ENCODE results near the gene ARHGAP6. TPM values are rescaled to one million over a fixed set of nuclear protein-coding genes. Genes with fewer than 3 reads are reported as not detected.

ARHGAP6 gene
- total and polyA plus RNA-seq, 4 donors = 6.0 to 18.2 (median 12.3) TPM

DNA sequence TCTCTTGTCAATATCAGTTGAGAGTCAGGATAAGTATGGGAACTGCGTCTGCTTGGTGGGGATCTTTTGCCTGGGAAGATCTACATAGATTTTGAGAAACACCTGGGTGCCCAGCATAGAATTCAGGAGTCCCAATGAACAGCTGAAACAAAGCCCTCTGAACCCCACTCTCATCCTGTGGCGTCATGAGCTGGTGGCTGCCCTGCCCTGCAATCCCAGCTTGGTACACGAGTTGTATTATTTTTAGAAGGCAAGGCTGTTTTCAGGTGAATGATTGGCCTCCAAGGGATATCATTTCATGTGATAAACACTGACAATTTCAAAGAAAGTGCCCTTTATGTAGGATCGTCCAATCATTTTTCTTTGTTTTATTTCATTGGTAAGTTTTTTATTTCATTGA, 493.8 kb downstream of the ARHGAP6 start:
- Histone ChIP-seq H3K27ac (ENCODE audit: low read depth in 1 of 2, low read length in 1 of 2) (no peak overlapping the region), H3K27me3 (ENCODE audit: control insufficient read depth in 3 of 3, insufficient read depth in 3 of 3, low read length in 2 of 3) (peaks cover 0 to 39% (median 15%) of the 10 kb centered on the region in 3 donors), H3K36me3 (ENCODE audit: control insufficient read depth in 4 of 4, insufficient read depth in 4 of 4, low read length in 4 of 4) (no peaks in the 10 kb centered on the region), H3K9me3 (ENCODE audit: control insufficient read depth in 4 of 4, insufficient read depth in 3 of 4, low read length in 3 of 4) (peaks cover 0 to 4% (median 0%) of the 10 kb centered on the region in 4 donors), H3K9ac (ENCODE audit: insufficient read depth in 1 of 2, low read length in 2 of 2) (no peak overlapping the region), H3K4me1 (ENCODE audit: control insufficient read depth in 5 of 5, insufficient read depth in 5 of 5, low read length in 5 of 5) (no peaks in the 10 kb centered on the region), H3K4me3 (no peak overlapping the region)
- DNase-seq (no peak), ATAC-seq (ENCODE audit: insufficient read depth, low FRiP score) (no peak)
- TF ChIP-seq, protein P1, sequence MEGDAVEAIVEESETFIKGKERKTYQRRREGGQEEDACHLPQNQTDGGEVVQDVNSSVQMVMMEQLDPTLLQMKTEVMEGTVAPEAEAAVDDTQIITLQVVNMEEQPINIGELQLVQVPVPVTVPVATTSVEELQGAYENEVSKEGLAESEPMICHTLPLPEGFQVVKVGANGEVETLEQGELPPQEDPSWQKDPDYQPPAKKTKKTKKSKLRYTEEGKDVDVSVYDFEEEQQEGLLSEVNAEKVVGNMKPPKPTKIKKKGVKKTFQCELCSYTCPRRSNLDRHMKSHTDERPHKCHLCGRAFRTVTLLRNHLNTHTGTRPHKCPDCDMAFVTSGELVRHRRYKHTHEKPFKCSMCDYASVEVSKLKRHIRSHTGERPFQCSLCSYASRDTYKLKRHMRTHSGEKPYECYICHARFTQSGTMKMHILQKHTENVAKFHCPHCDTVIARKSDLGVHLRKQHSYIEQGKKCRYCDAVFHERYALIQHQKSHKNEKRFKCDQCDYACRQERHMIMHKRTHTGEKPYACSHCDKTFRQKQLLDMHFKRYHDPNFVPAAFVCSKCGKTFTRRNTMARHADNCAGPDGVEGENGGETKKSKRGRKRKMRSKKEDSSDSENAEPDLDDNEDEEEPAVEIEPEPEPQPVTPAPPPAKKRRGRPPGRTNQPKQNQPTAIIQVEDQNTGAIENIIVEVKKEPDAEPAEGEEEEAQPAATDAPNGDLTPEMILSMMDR (IDR thresholded peaks at IDR 0.05; ENCODE audit: control extremely low read depth, extremely low read depth) = no peak
- WGBS, 2 donors = 61 to 96% methylated on average over 4 of the region's 4 CpGs

DNA sequence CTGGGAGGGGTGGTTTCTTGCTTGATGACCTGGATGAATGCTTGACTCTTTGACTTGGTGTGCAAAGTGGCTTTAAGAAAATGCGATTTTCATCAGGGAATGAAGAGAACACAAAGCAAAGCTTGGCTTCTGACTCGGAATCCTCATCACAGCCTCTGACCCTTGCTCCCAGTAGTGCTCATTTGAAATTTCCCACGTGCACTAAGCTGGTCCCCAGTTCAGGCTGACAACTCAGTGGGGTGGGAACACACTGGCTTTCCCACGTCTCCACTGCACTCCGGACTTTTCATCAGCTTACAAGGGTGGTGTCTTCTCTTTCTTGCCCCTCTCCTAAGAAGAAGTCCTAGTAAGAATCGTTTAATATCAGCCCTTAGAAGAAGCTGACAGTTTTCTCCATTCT, 501.3 kb downstream of the ARHGAP6 start:
- Histone ChIP-seq H3K27ac (ENCODE audit: low read depth in 1 of 2, low read length in 1 of 2) (no peak overlapping the region), H3K9ac (ENCODE audit: insufficient read depth in 1 of 2, low read length in 2 of 2) (no peak overlapping the region), H3K27me3 (ENCODE audit: control insufficient read depth in 3 of 3, insufficient read depth in 3 of 3, low read length in 2 of 3) (peaks cover 0 to 39% (median 15%) of the 10 kb centered on the region in 3 donors), H3K4me3 (no peak overlapping the region), H3K9me3 (ENCODE audit: control insufficient read depth in 4 of 4, insufficient read depth in 3 of 4, low read length in 3 of 4) (peaks cover 0 to 1% (median 0%) of the 10 kb centered on the region in 4 donors), H3K36me3 (ENCODE audit: control insufficient read depth in 4 of 4, insufficient read depth in 4 of 4, low read length in 4 of 4) (no peaks in the 10 kb centered on the region), H3K4me1 (ENCODE audit: control insufficient read depth in 5 of 5, insufficient read depth in 5 of 5, low read length in 5 of 5) (no peaks in the 10 kb centered on the region)
- ATAC-seq (ENCODE audit: insufficient read depth, low FRiP score) (no peak), DNase-seq (no peak)
- TF ChIP-seq, protein P1 (IDR thresholded peaks at IDR 0.05; ENCODE audit: control extremely low read depth, extremely low read depth) = no peak
- WGBS, 2 donors = 64 to 89% methylated on average over 6 of the region's 6 CpGs

DNA sequence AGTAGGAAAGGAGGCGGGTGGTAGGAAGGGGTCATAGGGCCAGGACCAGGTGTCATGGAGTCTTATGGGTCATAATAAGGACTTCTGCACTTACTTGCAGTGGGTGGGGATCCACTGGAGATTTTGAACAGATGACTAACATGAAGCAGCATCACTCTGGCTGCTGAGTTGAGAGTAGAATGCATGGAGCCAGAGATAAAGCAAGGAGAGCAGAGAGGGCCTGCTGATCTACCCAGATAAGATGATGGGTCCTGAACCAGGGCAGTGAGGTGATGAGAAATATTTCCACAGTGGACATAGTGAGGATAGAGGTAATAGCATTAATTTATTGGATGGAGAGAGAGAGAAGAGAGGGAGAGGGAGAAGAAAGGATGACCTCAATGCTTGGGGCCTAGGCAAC, 506.6 kb downstream of the ARHGAP6 start:
- peaks cover 0 to 3% (median 0%) of the 10 kb centered on the region in 4 donors for H3K36me3 ChIP-seq (ENCODE audit: control insufficient read depth in 4 of 4, insufficient read depth in 4 of 4, low read length in 4 of 4)
- no peak overlapping the region for H3K4me3 ChIP-seq
- H3K9ac ChIP-seq (ENCODE audit: insufficient read depth in 1 of 2, low read length in 2 of 2) = no peak overlapping the region
- no peaks in the 10 kb centered on the region for H3K9me3 ChIP-seq (ENCODE audit: control insufficient read depth in 4 of 4, insufficient read depth in 3 of 4, low read length in 3 of 4)
- no peak overlapping the region for H3K27ac ChIP-seq (ENCODE audit: low read depth in 1 of 2, low read length in 1 of 2)
- TF ChIP-seq, protein P1 (IDR thresholded peaks at IDR 0.05; ENCODE audit: control extremely low read depth, extremely low read depth) = no peak
- no peaks in the 10 kb centered on the region for H3K4me1 ChIP-seq (ENCODE audit: control insufficient read depth in 5 of 5, insufficient read depth in 5 of 5, low read length in 5 of 5)
- DNase-seq = no peak
- H3K27me3 ChIP-seq (ENCODE audit: control insufficient read depth in 3 of 3, insufficient read depth in 3 of 3, low read length in 2 of 3) = peaks cover 0 to 31% (median 12%) of the 10 kb centered on the region in 3 donors
- WGBS, 2 donors = 82% methylated on average over 1 of the region's 1 CpG
- no peak for ATAC-seq (ENCODE audit: insufficient read depth, low FRiP score)

Measured in lung (tissue), 12 donors.